HG03378 (cell line): ENCODE results near the gene TUBB.
A peak's percentile ranks its signal among the peaks of the same experiment; 100 is the strongest.

Experiments
- ATAC-seq: cut with Tn5 transposase; IDR thresholded peaks from one replicate; pipeline ENCODE4 v1.9.1; 2021; ENCODE audit warnings: mild to moderate bottlenecking, moderate library complexity; ENCODE audit not compliant: unreplicated experiment

The TUBB gene

GRCh38 chr6:30719791-30720737 lies at the start of gene TUBB:
TSS of gene TUBB (plus strand) at chr6:30720352. CDS start at chr6:30720507, 155 bp downstream.
- ATAC-seq, result peak; percentile 29

- no peak for ATAC-seq
Measured at GRCh38 chr6:30670760-30671527, 49.2 kb upstream of the TUBB start.

- peak; percentile 80 for ATAC-seq
Measured at GRCh38 chr6:30672445-30673253, 47.5 kb upstream of the TUBB start, which contains the start of gene DHX16. TSS of gene DHX16 (minus strand) at chr6:30673006. CDS start at chr6:30672841, 165 bp downstream.

GRCh38 chr6:30676660-30677285 lies 43.4 kb upstream of the TUBB start:
- ATAC-seq, result no peak

- ATAC-seq, result no peak
Measured at GRCh38 chr6:30678964-30679726, 41.0 kb upstream of the TUBB start.

- no peak for ATAC-seq
Measured at GRCh38 chr6:30679765-30680535, 40.2 kb upstream of the TUBB start.

GRCh38 chr6:30681766-30682142 lies 38.4 kb upstream of the TUBB start:
- ATAC-seq, result no peak

- peak; percentile 38 for ATAC-seq
Measured at GRCh38 chr6:30682143-30683117, 37.7 kb upstream of the TUBB start.

- no peak for ATAC-seq
Measured at GRCh38 chr6:30683183-30683979, 36.8 kb upstream of the TUBB start.

- ATAC-seq, result no peak
Measured at GRCh38 chr6:30683980-30684338, 36.2 kb upstream of the TUBB start.

- no peak for ATAC-seq
Measured at GRCh38 chr6:30684386-30685156, 35.6 kb upstream of the TUBB start.

GRCh38 chr6:30685157-30686008 lies 34.8 kb upstream of the TUBB start:
- no peak for ATAC-seq

- no peak for ATAC-seq
Measured at GRCh38 chr6:30686009-30686907, 33.9 kb upstream of the TUBB start, which contains the start of gene PPP1R18. TSS of gene PPP1R18 (minus strand) at chr6:30686645. CDS start at chr6:30686018, 627 bp downstream.
